CD14-positive monocyte (primary cell): ENCODE results near the gene TMEM86B. TPM values are rescaled to one million over a fixed set of nuclear protein-coding genes. Genes with fewer than 3 reads are reported as not detected.

Experiments
- DNase-seq, 3 donors: peaks; one replicate each; pipeline ENCODE4 v3.0.0-alpha.2; 2011 to 2022
- H2AFZ ChIP-seq: 2 replicates; pipeline ENCODE4 v1.6.0; 2012; ENCODE audit warnings: mild to moderate bottlenecking, low read depth, low read length, inconsistent platforms; ENCODE audit not compliant: insufficient read depth, poor library complexity, severe bottlenecking
- H3K27ac ChIP-seq, 2 donors: 1 replicate in 1 of 2; 2 replicates in 1 of 2; pipeline ENCODE4 v1.5.1; 2012 to 2013; ENCODE audit warnings: low read length in 2 of 2, control low read depth in 1 of 2, inconsistent platforms in 1 of 2, low read depth in 1 of 2, mild to moderate bottlenecking in 1 of 2
- H3K27me3 ChIP-seq, 2 donors: one replicate each; pipeline versions ENCODE4 v1.6.0 to v1.6.1; 2011 to 2013; ENCODE audit warnings: low read length in 2 of 2; ENCODE audit not compliant: control insufficient read depth in 2 of 2, insufficient read depth in 2 of 2
- H3K36me3 ChIP-seq, 2 donors: replicated peaks in 1 of 2; 1 replicate in 1 of 2; 2 replicates in 1 of 2; pipeline versions ENCODE4 v1.5.1 to v1.6.1; 2012 to 2013; ENCODE audit warnings: low read length in 2 of 2, control low read depth in 1 of 2, inconsistent platforms in 1 of 2, mild to moderate bottlenecking in 1 of 2; ENCODE audit not compliant: insufficient read depth in 2 of 2, control insufficient read depth in 1 of 2
- H3K4me1 ChIP-seq, 2 donors: 1 replicate in 1 of 2; 2 replicates in 1 of 2; pipeline versions ENCODE4 v1.5.1 to v1.6.1; 2012 to 2013; ENCODE audit warnings: low read length in 2 of 2, control low read depth in 1 of 2, inconsistent platforms in 1 of 2, mild to moderate bottlenecking in 1 of 2, moderate library complexity in 1 of 2; ENCODE audit not compliant: insufficient read depth in 2 of 2, control insufficient read depth in 1 of 2
- H3K4me2 ChIP-seq: replicated peaks from 2 replicates; pipeline ENCODE3; 2012; ENCODE audit warnings: low read length, moderate library complexity, mild to moderate bottlenecking; ENCODE audit not compliant: poor library complexity, severe bottlenecking; ENCODE audit errors: extremely low read depth
- H3K4me3 ChIP-seq, 3 experiments: fragments of 200-600 bp in 1 of 3; sonication (generic) in 1 of 3; replicated peaks in 1 of 3; 1 replicate in 2 of 3; 2 replicates in 1 of 3; pipeline ENCODE4 v1.5.1; 2011 to 2013; ENCODE audit warnings: low read length in 3 of 3, mild to moderate bottlenecking in 3 of 3, control low read depth in 2 of 3, low read depth in 2 of 3, inconsistent platforms in 1 of 3, moderate library complexity in 1 of 3
- H3K79me2 ChIP-seq: 2 replicates; pipeline ENCODE4 v1.6.0; 2012; ENCODE audit warnings: mild to moderate bottlenecking, control low read depth, inconsistent platforms, low read length, moderate library complexity; ENCODE audit not compliant: insufficient read depth
- H3K9ac ChIP-seq: 2 replicates; pipeline ENCODE4 v1.6.0; 2017; ENCODE audit warnings: low read length, mild to moderate bottlenecking; ENCODE audit not compliant: insufficient read depth, poor library complexity, severe bottlenecking
- H3K9me3 ChIP-seq, 2 donors: replicated peaks in 1 of 2; 1 replicate in 1 of 2; 2 replicates in 1 of 2; pipeline versions ENCODE4 v1.5.1 to v1.6.1; 2012 to 2013; ENCODE audit warnings: low read length in 2 of 2, control low read depth in 1 of 2; ENCODE audit not compliant: control insufficient read depth in 1 of 2, insufficient read depth in 1 of 2
- H4K20me1 ChIP-seq: 2 replicates; pipeline ENCODE4 v1.6.0; 2012; ENCODE audit warnings: mild to moderate bottlenecking, low read length, control low read depth, moderate library complexity; ENCODE audit not compliant: insufficient read depth
- H3K27ac Mint-ChIP-seq, 7 donors: one replicate each; pipeline ENCODE4 v1.8.0; 2020; ENCODE audit warnings: mild to moderate bottlenecking in 7 of 7, mixed read lengths in 7 of 7, moderate library complexity in 6 of 7, inconsistent platforms in 2 of 7
- H3K27me3 Mint-ChIP-seq, 3 donors: one replicate each; pipeline ENCODE4 v1.8.0; 2021 to 2022; ENCODE audit warnings: low read depth in 3 of 3, mild to moderate bottlenecking in 3 of 3, mixed read lengths in 3 of 3, moderate library complexity in 3 of 3, inconsistent platforms in 1 of 3
- H3K36me3 Mint-ChIP-seq, 2 donors: one replicate each; pipeline ENCODE4 v1.8.0; 2020; ENCODE audit warnings: mixed read lengths in 2 of 2, inconsistent platforms in 1 of 2, mild to moderate bottlenecking in 1 of 2
- H3K4me1 Mint-ChIP-seq: one replicate; pipeline ENCODE4 v1.8.0; 2020; ENCODE audit warnings: mild to moderate bottlenecking, mixed read lengths
- H3K4me3 Mint-ChIP-seq, 2 donors: one replicate each; pipeline ENCODE4 v1.8.0; 2020; ENCODE audit warnings: mild to moderate bottlenecking in 2 of 2, mixed read lengths in 2 of 2, moderate library complexity in 1 of 2
- H3K9me3 Mint-ChIP-seq, 7 donors: one replicate each; pipeline ENCODE4 v1.8.0; 2020 to 2022; ENCODE audit warnings: mixed read lengths in 7 of 7, mild to moderate bottlenecking in 6 of 7, moderate library complexity in 6 of 7, inconsistent platforms in 2 of 7
- WGBS: methylation state at CpG from one replicate; pipeline ENCODE4 v1.1.5; 2013; ENCODE audit warnings: missing lambda C conversion rate; ENCODE audit not compliant: insufficient coverage; 5-methylcytosine and 5-hydroxymethylcytosine counted together
- intact Hi-C, 2 donors: fragments of 100-400 bp; cut with micrococcal nuclease; formaldehyde crosslinking; loops; one replicate each; pipeline versions ENCODE4 v1.15.0 to v1.15.1; 2023
- polyA plus RNA-seq, 3 donors: library from polyadenylated mRNA; depleted of rRNA in 1 of 3; unstranded in 2 of 3; stranded (reverse) in 1 of 3; fragments of 300-500 nt in 2 of 3; fragments of >200 nt in 1 of 3; fragmentation: Illumina TruSeq in 2 of 3; gene quantifications; 1 replicate in 2 of 3; 2 replicates in 1 of 3; pipeline ENCODE4 v1.2.3, GENCODE V29; 2012 to 2021
- TF ChIP-seq, protein P1 (sequence below): fragments of 200-600 bp; IDR thresholded peaks from one replicate; pipeline ENCODE4 v1.8.0; 2022; ENCODE audit warnings: antibody characterized with exemption, mild to moderate bottlenecking

TMEM86B gene
- polyA plus RNA-seq, 3 donors, result 0.16 to 10.7 (median 0.38) TPM

DNA sequence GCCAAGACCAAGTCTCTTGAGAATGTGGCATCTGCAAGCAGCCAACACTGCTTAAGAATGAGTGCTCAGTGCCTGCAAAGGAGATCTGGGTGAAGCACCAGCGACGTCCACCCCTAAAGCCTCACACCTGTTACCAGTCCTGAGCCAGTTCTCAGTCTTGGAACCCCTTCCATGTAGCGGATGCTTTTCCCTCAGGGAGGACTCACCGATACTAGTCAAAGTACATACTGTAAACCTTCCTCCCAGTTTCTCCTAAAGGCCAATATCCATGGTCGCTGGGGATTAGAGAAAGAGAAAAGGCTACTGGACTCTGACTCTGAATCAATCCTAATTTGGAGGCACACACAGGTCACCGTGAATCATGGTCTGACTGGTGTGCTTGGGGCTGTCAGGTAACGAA, 15.0 kb downstream of the TMEM86B start:
- Mint-ChIP-seq H3K4me1 (peaks cover 21% of the 10 kb centered on the region), H3K4me3 (no peak overlapping the region), H3K27me3 (peaks cover 11 to 22% (median 11%) of the 10 kb centered on the region in 3 donors), H3K36me3 (no peaks in the 10 kb centered on the region), H3K27ac (no peak overlapping the region), H3K9me3 (peaks cover 9 to 18% (median 16%) of the 10 kb centered on the region in 7 donors)
- no peaks in the 10 kb centered on the region for H4K20me1 ChIP-seq
- intact Hi-C loops, result no loop called here
- no peak for DNase-seq
- H3K4me2 ChIP-seq, result no peak overlapping the region
- no peak overlapping the region for H3K4me3 ChIP-seq
- TF ChIP-seq, protein P1, sequence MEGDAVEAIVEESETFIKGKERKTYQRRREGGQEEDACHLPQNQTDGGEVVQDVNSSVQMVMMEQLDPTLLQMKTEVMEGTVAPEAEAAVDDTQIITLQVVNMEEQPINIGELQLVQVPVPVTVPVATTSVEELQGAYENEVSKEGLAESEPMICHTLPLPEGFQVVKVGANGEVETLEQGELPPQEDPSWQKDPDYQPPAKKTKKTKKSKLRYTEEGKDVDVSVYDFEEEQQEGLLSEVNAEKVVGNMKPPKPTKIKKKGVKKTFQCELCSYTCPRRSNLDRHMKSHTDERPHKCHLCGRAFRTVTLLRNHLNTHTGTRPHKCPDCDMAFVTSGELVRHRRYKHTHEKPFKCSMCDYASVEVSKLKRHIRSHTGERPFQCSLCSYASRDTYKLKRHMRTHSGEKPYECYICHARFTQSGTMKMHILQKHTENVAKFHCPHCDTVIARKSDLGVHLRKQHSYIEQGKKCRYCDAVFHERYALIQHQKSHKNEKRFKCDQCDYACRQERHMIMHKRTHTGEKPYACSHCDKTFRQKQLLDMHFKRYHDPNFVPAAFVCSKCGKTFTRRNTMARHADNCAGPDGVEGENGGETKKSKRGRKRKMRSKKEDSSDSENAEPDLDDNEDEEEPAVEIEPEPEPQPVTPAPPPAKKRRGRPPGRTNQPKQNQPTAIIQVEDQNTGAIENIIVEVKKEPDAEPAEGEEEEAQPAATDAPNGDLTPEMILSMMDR, result no peak
- peaks cover 17 to 27% of the 10 kb centered on the region in 2 donors for H3K4me1 ChIP-seq
- H3K36me3 ChIP-seq, result no peaks in the 10 kb centered on the region
- no peak overlapping the region for H3K27ac ChIP-seq
- peaks cover 6 to 8% of the 10 kb centered on the region in 2 donors for H3K9me3 ChIP-seq
- no peaks in the 10 kb centered on the region for H3K27me3 ChIP-seq
- no peaks in the 10 kb centered on the region for H3K79me2 ChIP-seq
- 84% methylated on average over 4 of the region's 7 CpGs for WGBS
- H3K9ac ChIP-seq, result no peak overlapping the region
- no peak overlapping the region for H2AFZ ChIP-seq

DNA sequence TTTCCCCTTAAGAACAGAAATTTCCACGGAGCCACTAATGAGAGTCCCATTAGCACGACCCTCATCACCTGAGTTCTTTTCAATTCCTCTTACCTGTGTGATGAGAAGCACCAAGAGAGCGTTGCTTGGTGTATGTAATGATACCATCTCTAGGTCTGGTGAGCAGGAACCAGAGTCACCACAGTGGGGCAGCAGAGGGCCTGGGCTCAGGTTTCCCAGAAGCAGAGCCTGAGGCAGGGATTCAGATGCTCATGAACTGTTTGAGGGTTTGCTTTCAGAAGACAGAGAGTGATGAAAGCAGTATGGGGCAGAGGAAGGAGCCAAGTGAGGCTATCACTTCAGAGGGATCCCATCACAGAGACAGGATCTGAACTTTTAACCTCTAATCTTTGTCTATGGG, 16.1 kb downstream of the TMEM86B start:
- peaks cover 11 to 22% (median 11%) of the 10 kb centered on the region in 3 donors for H3K27me3 Mint-ChIP-seq
- H3K4me1 Mint-ChIP-seq, result peaks cover 21% of the 10 kb centered on the region
- intact Hi-C loops, result no loop called here
- peaks cover 9 to 18% (median 16%) of the 10 kb centered on the region in 7 donors for H3K9me3 Mint-ChIP-seq
- H3K36me3 Mint-ChIP-seq, result no peaks in the 10 kb centered on the region
- H3K4me1 ChIP-seq, result peaks cover 17 to 27% of the 10 kb centered on the region in 2 donors
- H3K9ac ChIP-seq, result no peak overlapping the region
- DNase-seq, result peak; percentile 33 to 45 (median 45)
- peaks cover 6 to 8% of the 10 kb centered on the region in 2 donors for H3K9me3 ChIP-seq
- WGBS, result 86% methylated on average over 1 of the region's 3 CpGs
- H4K20me1 ChIP-seq, result no peaks in the 10 kb centered on the region
- no peak overlapping the region for H3K27ac Mint-ChIP-seq
- H2AFZ ChIP-seq, result no peak overlapping the region
- no peak overlapping the region for H3K4me2 ChIP-seq
- TF ChIP-seq, protein P1, result peak; percentile 52
- H3K36me3 ChIP-seq, result no peaks in the 10 kb centered on the region
- no peaks in the 10 kb centered on the region for H3K27me3 ChIP-seq
- no peaks in the 10 kb centered on the region for H3K79me2 ChIP-seq
- H3K4me3 Mint-ChIP-seq, result no peak overlapping the region
- H3K4me3 ChIP-seq, result no peak overlapping the region
- no peak overlapping the region for H3K27ac ChIP-seq
